ENCODE data around the gene RAP1GAP.

GRCh38 chr1:21601278-21602048, 67.7 kb downstream of the RAP1GAP start:
- TF ChIP-seq POLR2A (IDR thresholded peaks at IDR 0.05; ENCODE audit: borderline replicate concordance, extremely low read depth, insufficient read depth, insufficient read length) = no peak
- TF ChIP-seq, protein P1, sequence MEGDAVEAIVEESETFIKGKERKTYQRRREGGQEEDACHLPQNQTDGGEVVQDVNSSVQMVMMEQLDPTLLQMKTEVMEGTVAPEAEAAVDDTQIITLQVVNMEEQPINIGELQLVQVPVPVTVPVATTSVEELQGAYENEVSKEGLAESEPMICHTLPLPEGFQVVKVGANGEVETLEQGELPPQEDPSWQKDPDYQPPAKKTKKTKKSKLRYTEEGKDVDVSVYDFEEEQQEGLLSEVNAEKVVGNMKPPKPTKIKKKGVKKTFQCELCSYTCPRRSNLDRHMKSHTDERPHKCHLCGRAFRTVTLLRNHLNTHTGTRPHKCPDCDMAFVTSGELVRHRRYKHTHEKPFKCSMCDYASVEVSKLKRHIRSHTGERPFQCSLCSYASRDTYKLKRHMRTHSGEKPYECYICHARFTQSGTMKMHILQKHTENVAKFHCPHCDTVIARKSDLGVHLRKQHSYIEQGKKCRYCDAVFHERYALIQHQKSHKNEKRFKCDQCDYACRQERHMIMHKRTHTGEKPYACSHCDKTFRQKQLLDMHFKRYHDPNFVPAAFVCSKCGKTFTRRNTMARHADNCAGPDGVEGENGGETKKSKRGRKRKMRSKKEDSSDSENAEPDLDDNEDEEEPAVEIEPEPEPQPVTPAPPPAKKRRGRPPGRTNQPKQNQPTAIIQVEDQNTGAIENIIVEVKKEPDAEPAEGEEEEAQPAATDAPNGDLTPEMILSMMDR (IDR thresholded peaks at IDR 0.05 in 2 of 3, conservative IDR thresholded peaks at IDR 0.05 in 1 of 3; ENCODE audit: borderline replicate concordance in 1 of 3, insufficient read depth in 1 of 3, low read depth in 2 of 3, low read length in 2 of 3) = no peak
- no peak for TF ChIP-seq POLR2AphosphoS5 (IDR thresholded peaks at IDR 0.05; ENCODE audit: low read depth, low read length)
- no peak for TF ChIP-seq EZH2phosphoT487 (IDR thresholded peaks at IDR 0.05; ENCODE audit: borderline replicate concordance)
- TF ChIP-seq EZH2 (IDR thresholded peaks at IDR 0.05) = no peak
- TF ChIP-seq MAX (IDR thresholded peaks at IDR 0.05) = no peak
- TF ChIP-seq TCF7L2 (IDR thresholded peaks at IDR 0.05; ENCODE audit: borderline replicate concordance, extremely low read depth, insufficient read depth, insufficient read length) = no peak
- no peak for TF ChIP-seq CEBPB (IDR thresholded peaks at IDR 0.05; ENCODE audit: low read depth)
- TF ChIP-seq RAD21 (IDR thresholded peaks at IDR 0.05; ENCODE audit: low read depth) = no peak
- no peak for TF ChIP-seq JUND (IDR thresholded peaks at IDR 0.05)
- no peak for TF ChIP-seq YY1 (IDR thresholded peaks at IDR 0.05; ENCODE audit: extremely low read depth, insufficient replicate concordance, low read depth, low read length)
- TF ChIP-seq ATF3 (IDR thresholded peaks at IDR 0.05) = no peak

All from HCT116 (cell line).